GM12873 (cell line): ENCODE results near the gene IL18BP.

Source experiments
- CTCF ChIP-seq: IDR thresholded peaks from 2 replicates; pipeline ENCODE4 v1.5.1; 2012; ENCODE audit warnings: low read depth, mild to moderate bottlenecking, moderate library complexity, low read length, control low read depth; ENCODE audit not compliant: insufficient read depth; ENCODE audit errors: missing control alignments

The IL18BP gene

GRCh38 chr11:72001834-72002591 lies 3.3 kb downstream of the IL18BP start:
- TF ChIP-seq CTCF, result no peak

- TF ChIP-seq CTCF, result no peak
Observed at GRCh38 chr11:72002841-72003775, 4.4 kb downstream of the IL18BP start.

GRCh38 chr11:72003776-72004171 lies 5.1 kb downstream of the IL18BP start:
- TF ChIP-seq CTCF, result no peak

GRCh38 chr11:72004515-72005346 lies 6.0 kb downstream of the IL18BP start:
- no peak for TF ChIP-seq CTCF

- no peak for TF ChIP-seq CTCF
Observed at GRCh38 chr11:72005347-72006260, 6.9 kb downstream of the IL18BP start.

GRCh38 chr11:72006309-72007088 lies 7.8 kb downstream of the IL18BP start:
- no peak for TF ChIP-seq CTCF
